Activated T-helper 2 cell treated with anti-CD3 and anti-CD28 coated beads, Interferon-gamma antibody, Interleukin-2, Interleukin-4, amounts not matched to agents 10 μg/mL and 5 μg/mL and 100 μg/mL, durations not matched to agents 14 hours and 24 hours and 36 hours (primary cell): ENCODE results near the gene A2M. TPM values are rescaled to one million over a fixed set of nuclear protein-coding genes. Genes with fewer than 3 reads are reported as not detected.

Experiments
- DNase-seq: peaks from one replicate; pipeline ENCODE4 v3.0.0; 2021; ENCODE audit warnings: low spot score
- H3K27ac Mint-ChIP-seq: one replicate; pipeline ENCODE4 v1.8.0; 2021; ENCODE audit warnings: mixed read lengths
- H3K27me3 Mint-ChIP-seq: one replicate; pipeline ENCODE4 v1.8.0; 2021; ENCODE audit warnings: low read depth, mixed read lengths
- H3K36me3 Mint-ChIP-seq: one replicate; pipeline ENCODE4 v1.8.0; 2021; ENCODE audit warnings: low read depth, mixed read lengths
- H3K4me1 Mint-ChIP-seq: one replicate; pipeline ENCODE4 v1.8.0; 2021; ENCODE audit warnings: low read depth, mixed read lengths
- H3K4me3 Mint-ChIP-seq: one replicate; pipeline ENCODE4 v1.8.0; 2021; ENCODE audit warnings: low read depth, mild to moderate bottlenecking, moderate library complexity, mixed read lengths
- H3K9me3 Mint-ChIP-seq: one replicate; pipeline ENCODE4 v1.8.0; 2021; ENCODE audit warnings: mixed read lengths
- intact Hi-C: fragments of 100-400 bp; cut with micrococcal nuclease; formaldehyde crosslinking; loops from one replicate; pipeline ENCODE4 v1.15.1; 2023
- total RNA-seq: library from RNA; stranded (reverse); gene quantifications from 2 replicates; pipeline ENCODE4 v1.2.3, GENCODE V29; 2022

The A2M gene
- total RNA-seq, 1 donor from 2014 or later: not detected

DNA sequence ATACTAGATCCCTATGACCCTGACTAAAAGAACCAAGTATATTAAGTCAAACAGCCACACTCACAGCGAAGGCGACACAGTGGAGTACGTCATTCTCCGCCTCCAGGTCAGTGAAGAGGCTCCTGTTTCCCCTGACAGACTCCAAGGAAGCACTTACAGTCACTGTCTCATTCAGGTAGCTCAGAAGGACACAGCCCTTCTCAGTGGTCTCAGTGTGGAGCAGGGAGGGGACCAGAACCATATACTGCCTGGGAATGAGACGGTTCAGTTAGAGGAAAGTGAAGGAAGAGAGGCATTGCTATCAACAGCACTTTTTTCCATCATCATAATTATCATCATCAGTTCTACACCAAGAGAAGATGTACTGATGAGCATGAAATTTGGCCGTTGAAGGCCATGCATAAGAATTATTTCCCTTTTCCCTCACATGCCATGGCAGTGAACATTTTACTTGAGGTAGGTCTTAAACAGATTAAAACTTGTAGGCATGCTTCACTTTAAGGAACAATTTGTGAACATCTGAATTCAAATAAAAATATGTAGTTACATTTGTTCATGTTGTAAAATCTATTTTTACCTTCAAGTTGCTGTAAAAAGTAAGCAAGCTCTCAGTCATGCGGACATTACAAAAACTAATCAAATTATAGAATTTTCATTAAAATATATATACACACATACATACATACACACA lies 2.3 kb downstream of the A2M start:
- Mint-ChIP-seq H3K36me3 (no peaks in the 10 kb centered on the region), H3K4me3 (no peak overlapping the region), H3K27me3 (peaks cover 5% of the 10 kb centered on the region), H3K4me1 (peaks cover 7% of the 10 kb centered on the region), H3K27ac (no peak overlapping the region), H3K9me3 (no peaks in the 10 kb centered on the region)
- intact Hi-C loops: no loop called here
- DNase-seq: no peak

DNA sequence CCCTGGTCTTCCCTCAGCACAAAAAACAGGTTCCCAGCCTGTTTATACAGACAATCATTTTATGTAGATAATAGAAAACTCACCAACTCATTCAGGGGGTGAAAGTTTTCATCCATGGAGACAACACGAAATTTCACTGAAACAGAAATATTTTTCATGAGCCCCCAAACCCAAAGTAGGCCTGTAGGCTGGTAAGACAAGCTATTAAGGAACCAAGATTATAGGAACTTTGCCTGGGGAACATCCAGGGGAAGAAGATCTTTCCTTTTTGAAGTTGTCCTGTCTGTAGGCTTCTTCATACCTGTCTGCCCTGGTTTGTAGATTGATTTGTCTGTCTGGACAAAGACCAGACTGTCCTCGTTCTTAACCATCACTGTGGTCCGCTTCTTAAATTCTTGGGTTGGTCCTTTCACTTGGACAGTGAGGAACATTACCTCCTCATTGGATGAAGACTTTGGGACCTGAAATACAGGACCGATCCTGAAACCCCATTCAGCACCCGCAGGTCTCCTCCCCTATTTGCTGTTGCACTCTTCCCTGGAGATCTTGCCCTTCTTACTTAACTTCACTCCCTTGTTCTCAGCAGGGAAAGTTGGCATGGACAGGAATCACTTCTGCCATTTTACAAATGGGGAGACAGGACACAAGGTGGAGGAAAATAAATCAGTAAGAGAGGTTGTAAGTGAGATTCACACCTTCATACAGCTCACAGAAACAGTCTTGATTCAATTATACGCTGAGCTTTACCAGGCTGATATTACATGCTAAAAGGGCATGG lies 3.5 kb downstream of the A2M start:
- no peaks in the 10 kb centered on the region for H3K9me3 Mint-ChIP-seq
- H3K4me3 Mint-ChIP-seq: no peak overlapping the region
- no peak overlapping the region for H3K27ac Mint-ChIP-seq
- DNase-seq: no peak
- H3K36me3 Mint-ChIP-seq: no peaks in the 10 kb centered on the region
- intact Hi-C loops: no loop called here
- H3K27me3 Mint-ChIP-seq: peaks cover 5% of the 10 kb centered on the region
- peaks cover 7% of the 10 kb centered on the region for H3K4me1 Mint-ChIP-seq

DNA sequence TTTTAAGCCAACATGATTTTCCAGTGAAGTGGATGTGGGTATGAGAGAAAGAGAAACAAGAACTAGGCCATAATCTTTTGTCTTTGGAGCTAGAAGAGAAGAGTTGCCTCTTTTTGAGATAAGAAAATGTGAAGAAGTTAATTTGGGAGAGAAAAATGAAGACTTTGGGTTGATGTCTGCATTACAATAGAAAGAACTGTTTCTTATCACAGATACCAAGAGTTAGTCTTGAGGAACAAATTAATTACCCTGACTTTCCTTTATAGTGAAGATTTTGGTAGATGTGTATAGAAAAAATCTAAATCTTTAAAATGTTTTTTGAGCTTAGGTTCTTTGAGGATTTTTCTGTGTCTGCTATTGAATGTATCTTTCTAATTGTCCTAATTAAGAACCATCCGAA lies 4.2 kb downstream of the A2M start:
- Mint-ChIP-seq H3K9me3 (no peaks in the 10 kb centered on the region), H3K27me3 (peaks cover 5% of the 10 kb centered on the region), H3K36me3 (no peaks in the 10 kb centered on the region), H3K4me1 (peaks cover 7% of the 10 kb centered on the region), H3K27ac (no peak overlapping the region), H3K4me3 (no peak overlapping the region)
- DNase-seq: no peak
- intact Hi-C loops: no loop called here

DNA sequence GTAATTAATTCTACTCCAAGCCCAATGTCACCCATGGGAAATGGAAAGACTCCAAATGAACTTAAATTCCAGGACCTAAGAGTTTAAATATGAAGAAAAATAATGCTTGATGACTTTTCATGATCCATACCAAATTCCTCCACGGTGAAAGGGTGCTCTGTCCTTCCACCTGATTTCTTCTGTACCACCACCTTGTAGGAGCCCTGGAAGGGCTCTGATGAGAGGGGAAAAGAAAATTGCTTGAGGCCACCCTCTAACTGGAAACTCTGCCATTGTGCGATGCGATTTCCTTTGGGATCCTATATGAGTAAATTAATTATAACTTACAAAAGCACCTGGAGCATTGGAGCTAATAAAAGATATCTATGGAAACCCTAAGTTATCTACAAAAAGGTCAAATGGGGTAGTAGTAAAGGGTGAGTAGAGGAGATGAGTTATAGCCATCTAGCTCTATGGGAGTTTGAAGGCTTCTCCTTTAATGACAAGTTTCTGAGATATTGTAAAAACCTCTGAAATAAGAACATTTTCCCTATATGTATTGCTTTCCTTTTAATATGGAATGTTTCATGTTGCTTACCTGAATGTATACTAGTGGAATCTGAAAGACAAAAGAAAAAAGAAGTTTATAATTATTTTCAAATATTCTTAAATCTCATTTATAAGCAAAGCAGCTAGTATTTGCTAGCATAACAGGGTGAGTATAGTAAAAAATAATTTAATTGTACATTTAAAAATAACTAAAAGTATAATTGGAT lies 5.8 kb downstream of the A2M start:
- no peak overlapping the region for H3K27ac Mint-ChIP-seq
- no peaks in the 10 kb centered on the region for H3K4me1 Mint-ChIP-seq
- no peak overlapping the region for H3K4me3 Mint-ChIP-seq
- no peak for DNase-seq
- no peaks in the 10 kb centered on the region for H3K36me3 Mint-ChIP-seq
- peaks cover 5% of the 10 kb centered on the region for H3K27me3 Mint-ChIP-seq
- no peaks in the 10 kb centered on the region for H3K9me3 Mint-ChIP-seq
- intact Hi-C loops: no loop called here

DNA sequence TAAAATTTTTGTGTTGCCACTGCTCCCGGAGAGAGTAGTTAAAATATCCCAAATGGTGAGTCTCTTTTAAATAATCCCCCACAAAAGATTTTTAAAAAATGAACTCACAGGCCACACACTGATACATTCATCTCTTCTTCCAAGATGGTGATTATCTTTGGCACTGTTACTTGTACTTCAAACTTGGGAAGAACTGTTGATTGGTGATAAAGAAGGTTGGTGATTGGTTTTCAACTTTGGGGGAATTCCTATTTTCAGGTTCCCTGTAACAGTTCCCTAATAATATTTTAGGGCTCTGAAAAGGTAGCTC lies 6.6 kb downstream of the A2M start:
- no peak overlapping the region for H3K4me3 Mint-ChIP-seq
- intact Hi-C loops: no loop called here
- no peak overlapping the region for H3K27ac Mint-ChIP-seq
- no peaks in the 10 kb centered on the region for H3K9me3 Mint-ChIP-seq
- no peaks in the 10 kb centered on the region for H3K36me3 Mint-ChIP-seq
- no peaks in the 10 kb centered on the region for H3K4me1 Mint-ChIP-seq
- H3K27me3 Mint-ChIP-seq: peaks cover 5% of the 10 kb centered on the region
- no peak for DNase-seq

DNA sequence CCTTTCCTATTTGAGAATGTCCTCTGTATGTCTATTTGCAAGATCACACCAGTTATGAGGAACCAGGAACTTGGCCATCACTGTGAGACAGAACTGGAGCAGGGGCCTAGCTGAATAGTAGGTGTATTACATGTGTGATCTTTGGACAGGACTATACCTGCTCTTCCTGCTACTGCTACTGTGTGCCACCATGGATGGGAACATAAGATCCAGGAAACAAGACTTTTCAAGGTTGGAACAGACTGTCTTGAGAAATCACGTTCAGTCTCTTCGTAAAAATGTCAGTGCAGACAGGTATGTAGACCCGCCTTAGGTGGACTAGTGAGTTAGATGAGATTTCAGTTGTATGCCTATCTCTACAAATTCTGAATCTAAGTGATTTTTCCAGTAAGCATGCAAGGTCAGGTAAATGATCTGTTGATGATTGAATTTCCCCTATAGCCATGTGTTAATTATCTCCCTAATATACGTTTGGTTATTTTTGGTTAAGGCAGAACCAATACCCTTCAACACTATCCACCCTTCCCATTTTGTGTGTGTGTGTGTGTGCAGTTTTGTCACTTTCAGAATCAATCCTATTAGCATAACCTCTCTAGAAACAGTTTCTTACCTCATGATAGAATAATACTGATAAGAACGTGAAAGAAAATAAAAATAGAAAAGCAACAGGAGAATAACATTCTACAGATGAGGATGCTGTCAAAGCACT lies 7.1 kb downstream of the A2M start:
- H3K27ac Mint-ChIP-seq: no peak overlapping the region
- H3K4me3 Mint-ChIP-seq: no peak overlapping the region
- intact Hi-C loops: no loop called here
- DNase-seq: no peak
- no peaks in the 10 kb centered on the region for H3K9me3 Mint-ChIP-seq
- no peaks in the 10 kb centered on the region for H3K36me3 Mint-ChIP-seq
- peaks cover 5% of the 10 kb centered on the region for H3K27me3 Mint-ChIP-seq
- no peaks in the 10 kb centered on the region for H3K4me1 Mint-ChIP-seq

DNA sequence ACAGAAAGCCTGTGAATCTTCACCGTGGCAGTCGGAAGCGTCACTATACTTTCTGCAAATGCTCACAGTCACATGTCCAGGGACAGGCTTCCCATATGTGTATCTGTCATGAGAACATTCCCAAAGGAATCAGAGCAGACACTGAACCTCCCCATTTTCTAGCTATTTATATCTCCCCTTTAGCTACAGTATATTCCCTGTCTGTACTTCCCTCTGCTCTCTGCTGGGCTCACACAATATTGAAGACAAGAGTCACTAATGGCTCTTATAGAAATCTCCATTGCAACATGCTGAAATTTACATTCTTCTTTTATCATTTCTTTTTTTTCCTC lies 8.2 kb downstream of the A2M start:
- no peak overlapping the region for H3K27ac Mint-ChIP-seq
- peaks cover 5% of the 10 kb centered on the region for H3K27me3 Mint-ChIP-seq
- intact Hi-C loops: no loop called here
- no peaks in the 10 kb centered on the region for H3K36me3 Mint-ChIP-seq
- H3K9me3 Mint-ChIP-seq: no peaks in the 10 kb centered on the region
- peaks cover 2% of the 10 kb centered on the region for H3K4me1 Mint-ChIP-seq
- H3K4me3 Mint-ChIP-seq: no peak overlapping the region
- no peak for DNase-seq

DNA sequence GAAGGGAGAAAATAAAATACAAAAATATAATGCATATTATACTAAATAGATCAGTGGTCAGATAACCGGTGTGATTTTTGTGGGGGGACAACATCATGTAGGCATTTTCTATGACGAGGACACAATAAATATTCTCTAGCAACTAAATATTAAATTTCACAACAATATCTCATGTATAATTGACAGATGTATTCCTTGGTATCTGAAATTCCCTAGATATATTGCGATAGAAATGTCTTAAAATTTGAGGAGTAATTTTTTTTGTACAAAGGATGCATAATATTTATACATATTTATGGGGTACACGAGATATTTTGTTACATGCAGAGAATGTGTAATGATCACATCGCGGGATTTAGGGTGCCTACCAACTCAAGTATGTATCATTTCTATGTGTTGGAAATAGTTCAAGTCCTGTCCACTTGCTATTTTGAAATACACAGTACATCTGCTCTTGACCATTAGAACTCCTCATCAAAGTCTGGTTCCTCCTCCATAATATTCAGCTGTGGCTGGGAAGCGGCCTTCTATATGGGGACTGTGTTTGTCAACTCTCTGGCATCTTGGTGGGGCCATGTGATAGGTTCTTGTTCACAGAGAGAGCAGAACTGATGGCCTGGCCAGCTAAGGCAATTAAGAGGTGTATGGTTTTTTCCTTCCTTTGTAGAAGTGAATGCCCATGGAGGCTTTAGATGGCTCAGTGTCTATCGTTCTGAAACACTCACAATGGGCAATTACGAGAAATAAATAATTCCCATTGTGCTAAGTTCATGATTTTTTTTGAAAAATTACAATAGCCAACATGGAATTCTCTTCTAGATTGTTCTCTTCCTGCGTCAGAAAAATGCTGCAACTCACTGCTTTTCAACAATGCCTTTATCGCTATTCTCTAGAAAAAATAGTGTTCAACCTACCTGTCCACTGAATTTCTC lies 8.8 kb downstream of the A2M start:
- Mint-ChIP-seq H3K36me3 (no peaks in the 10 kb centered on the region), H3K4me1 (peaks cover 2% of the 10 kb centered on the region), H3K27ac (no peak overlapping the region), H3K4me3 (no peak overlapping the region), H3K27me3 (peaks cover 5% of the 10 kb centered on the region), H3K9me3 (no peaks in the 10 kb centered on the region)
- intact Hi-C loops: no loop called here
- DNase-seq: no peak

DNA sequence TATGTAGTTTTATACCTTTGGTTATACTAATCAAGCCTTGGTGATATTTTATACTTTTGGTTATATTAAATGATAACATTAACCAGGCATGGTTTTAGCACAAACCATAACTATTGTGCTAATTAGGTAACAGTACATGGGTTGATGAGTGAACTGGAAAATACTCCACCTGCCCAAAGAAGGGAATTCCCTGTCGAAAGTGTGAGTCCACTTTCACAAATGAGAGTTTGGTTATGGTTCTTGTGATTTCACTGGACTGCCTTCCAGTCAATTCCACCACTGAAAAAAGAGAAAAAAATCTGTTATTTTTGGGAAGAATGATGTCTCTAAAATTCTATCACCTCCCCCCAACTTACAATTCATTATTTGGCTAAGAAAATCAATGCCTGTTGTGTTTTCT lies 9.7 kb downstream of the A2M start:
- intact Hi-C loops: no loop called here
- Mint-ChIP-seq H3K27me3 (peaks cover 1% of the 10 kb centered on the region), H3K9me3 (no peaks in the 10 kb centered on the region), H3K4me3 (no peak overlapping the region), H3K4me1 (peaks cover 2% of the 10 kb centered on the region), H3K27ac (no peak overlapping the region), H3K36me3 (no peaks in the 10 kb centered on the region)
- DNase-seq: no peak

DNA sequence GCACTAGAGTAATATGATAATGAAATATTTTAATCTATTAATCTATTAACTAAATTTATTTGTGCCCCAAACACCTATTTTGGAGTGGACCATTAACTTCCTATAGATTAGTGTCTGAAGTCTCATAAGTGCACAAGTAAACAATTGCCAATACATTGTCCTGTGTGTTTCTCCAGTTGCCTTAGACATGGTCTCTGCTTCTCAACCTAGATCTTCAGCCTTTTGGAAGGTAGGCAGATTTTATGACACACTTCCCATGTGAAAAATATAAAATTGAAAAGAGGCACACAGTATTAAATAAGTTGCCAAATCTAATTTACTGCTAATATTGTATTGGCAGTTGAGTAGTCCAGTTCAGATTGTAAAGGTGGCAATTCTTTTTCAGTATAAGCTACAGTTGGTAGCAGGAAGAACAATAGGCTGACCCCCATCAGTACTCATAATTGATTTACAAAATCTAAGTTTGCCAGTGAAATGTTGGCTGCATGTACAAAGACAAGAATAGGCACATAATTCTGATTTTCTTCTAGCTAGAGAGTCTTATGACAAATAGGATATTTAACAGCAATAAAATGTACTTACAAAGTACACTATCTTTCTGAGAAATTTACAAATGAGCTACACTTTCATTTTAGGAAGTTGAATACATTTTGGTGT lies 10.8 kb downstream of the A2M start:
- Mint-ChIP-seq H3K4me1 (peaks cover 2% of the 10 kb centered on the region), H3K36me3 (no peaks in the 10 kb centered on the region)

DNA sequence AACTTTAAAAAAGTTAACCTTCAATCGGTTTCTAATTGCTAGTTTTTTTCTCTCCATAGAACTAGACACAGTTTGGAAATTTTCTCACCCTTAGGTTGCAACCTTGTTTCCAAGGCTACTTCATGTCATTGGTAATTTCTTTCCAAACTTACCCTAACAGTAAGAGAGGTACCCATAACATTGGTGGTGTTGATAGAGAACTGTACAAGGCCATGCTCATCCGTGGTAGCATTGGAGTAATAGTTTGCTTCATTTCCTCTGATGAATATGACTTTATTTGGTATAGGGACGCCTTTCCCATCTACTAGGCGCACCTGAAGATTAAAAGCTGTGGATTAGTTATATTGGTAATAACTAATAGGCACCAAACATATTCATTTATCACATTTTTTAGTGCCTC lies 11.6 kb downstream of the A2M start:
- Mint-ChIP-seq H3K27me3 (no peaks in the 10 kb centered on the region), H3K4me3 (no peak overlapping the region), H3K4me1 (peaks cover 2% of the 10 kb centered on the region), H3K9me3 (no peaks in the 10 kb centered on the region), H3K36me3 (no peaks in the 10 kb centered on the region), H3K27ac (no peak overlapping the region)
- DNase-seq: no peak
- intact Hi-C loops: no loop called here

More for the DNA sequence above, 10.8 kb downstream of the A2M start:
- DNase-seq: no peak
- intact Hi-C loops: no loop called here
- H3K4me3 Mint-ChIP-seq: no peak overlapping the region
- peaks cover 1% of the 10 kb centered on the region for H3K27me3 Mint-ChIP-seq
- no peak overlapping the region for H3K27ac Mint-ChIP-seq
- H3K9me3 Mint-ChIP-seq: no peaks in the 10 kb centered on the region
